Kidney epithelial cell (primary cell): Measurements from ENCODE around the gene PLBD1. TPM values are rescaled to one million over a fixed set of nuclear protein-coding genes. Genes with fewer than 3 reads are reported as not detected.

ENCODE experiments used
- DNase-seq: peaks from one replicate; pipeline ENCODE4 v3.0.0-alpha.2; 2010; ENCODE audit warnings: low read depth
- H3K27me3 ChIP-seq: 2 replicates; pipeline ENCODE4 v1.6.0; 2011; ENCODE audit warnings: low read length; ENCODE audit not compliant: control insufficient read depth, insufficient read depth
- H3K36me3 ChIP-seq: 2 replicates; pipeline ENCODE4 v1.5.1; 2011; ENCODE audit warnings: low read length; ENCODE audit not compliant: control insufficient read depth, insufficient read depth
- H3K4me3 ChIP-seq: 2 replicates; pipeline ENCODE4 v1.5.1; 2011; ENCODE audit warnings: low read depth, mild to moderate bottlenecking, control low read depth, low read length
- CTCF ChIP-seq: IDR thresholded peaks from 2 replicates; pipeline ENCODE4 v1.5.1; 2011; ENCODE audit warnings: mild to moderate bottlenecking, moderate library complexity, low read length, control low read depth, inconsistent platforms; ENCODE audit not compliant: insufficient read depth, poor library complexity, severe bottlenecking
- total RNA-seq: library from RNA; depleted of rRNA; stranded (reverse); fragments of >200 nt; gene quantifications from 2 replicates; pipeline ENCODE4 v1.2.3, GENCODE V29; 2015

PLBD1 gene
- total RNA-seq, 1 donor from 2014 or later, result 6.6 TPM

DNA sequence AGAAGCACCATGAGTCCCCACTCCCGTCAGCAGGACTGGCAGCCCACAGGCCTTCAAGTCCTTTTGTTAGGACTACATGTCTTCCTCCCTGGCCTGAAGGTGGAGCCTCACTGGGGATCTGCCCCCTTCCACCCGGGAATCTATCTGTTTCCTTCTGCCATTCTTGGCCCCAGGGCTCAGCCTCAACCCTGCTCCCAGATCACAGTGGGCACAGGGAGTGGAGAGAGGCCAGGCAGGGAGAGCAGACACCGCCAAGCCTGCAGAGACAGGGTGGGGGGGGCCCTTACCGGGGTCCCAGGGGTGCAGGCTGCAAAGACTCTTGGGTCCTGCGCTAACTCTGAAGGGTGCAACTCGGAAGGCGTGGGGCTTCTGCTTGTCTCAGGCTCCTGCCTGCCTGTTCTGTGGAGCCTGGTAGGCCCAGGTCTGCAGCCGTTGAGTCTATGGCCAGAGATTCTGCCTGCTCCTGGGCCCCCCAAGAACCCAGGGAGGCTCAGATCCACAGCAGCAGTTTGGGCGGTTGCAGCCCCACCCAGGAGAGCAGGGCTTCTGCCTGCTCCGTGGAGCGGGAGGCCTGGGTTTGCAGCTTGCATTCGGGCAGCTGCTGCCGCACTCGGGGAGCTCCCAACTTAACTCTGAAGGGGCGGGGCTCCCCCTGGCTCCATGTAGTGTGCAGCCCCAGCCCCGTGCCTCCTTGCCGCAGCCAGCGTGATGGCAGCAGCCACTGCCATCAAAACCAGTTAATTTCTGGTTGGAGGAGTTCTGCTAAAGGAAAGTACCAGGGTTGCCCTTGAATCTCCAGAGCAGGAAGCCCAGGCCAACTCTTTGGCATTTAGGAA is 21.7 kb upstream of the PLBD1 start:
- no peak for TF ChIP-seq CTCF
- no peak overlapping the region for H3K4me3 ChIP-seq
- H3K27me3 ChIP-seq, result no peaks in the 10 kb centered on the region
- no peak for DNase-seq
- no peaks in the 10 kb centered on the region for H3K36me3 ChIP-seq

DNA sequence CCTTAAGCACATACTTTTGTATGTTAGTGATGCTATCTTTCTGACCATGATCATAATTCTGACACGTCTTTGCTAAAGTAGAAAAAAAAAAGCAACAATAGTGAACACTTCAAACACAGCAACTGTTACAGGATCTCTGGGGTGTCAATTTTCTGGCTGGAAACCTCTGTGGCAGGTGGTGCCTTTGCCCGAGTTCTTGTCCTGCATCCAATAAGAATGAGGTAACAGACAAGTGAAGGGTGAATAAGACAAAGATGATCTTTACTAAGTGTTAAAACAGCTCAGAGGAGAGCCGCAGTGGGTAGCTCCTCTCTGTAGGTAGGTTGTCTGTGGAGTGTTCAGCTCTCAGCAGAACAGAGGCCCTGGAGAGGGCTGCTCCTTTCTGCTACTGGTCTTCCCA is 20.9 kb upstream of the PLBD1 start:
- Histone ChIP-seq H3K27me3 (no peaks in the 10 kb centered on the region), H3K4me3 (no peak overlapping the region), H3K36me3 (no peaks in the 10 kb centered on the region)
- no peak for TF ChIP-seq CTCF
- DNase-seq, result no peak

DNA sequence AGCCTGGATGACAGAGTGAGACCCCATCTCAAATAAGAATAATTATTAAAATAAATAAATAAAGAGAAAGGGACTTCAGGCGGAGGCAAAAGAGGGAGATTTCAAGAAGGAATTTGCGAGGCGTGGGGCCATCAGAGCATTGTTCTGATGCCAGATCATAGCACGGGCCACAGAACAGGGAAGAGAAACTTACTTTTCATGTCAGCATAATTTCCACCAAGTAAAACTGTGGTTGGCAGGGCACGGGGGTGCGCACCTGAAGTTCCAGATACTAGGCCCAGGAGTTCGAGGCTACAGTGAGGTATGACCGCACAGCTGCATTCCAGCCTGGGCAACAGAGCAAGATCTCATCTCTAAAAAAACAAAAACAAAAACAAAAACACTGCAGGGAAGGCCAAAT is 11.0 kb upstream of the PLBD1 start:
- DNase-seq, result no peak
- no peak for TF ChIP-seq CTCF
- Histone ChIP-seq H3K4me3 (no peak overlapping the region), H3K27me3 (no peaks in the 10 kb centered on the region), H3K36me3 (no peaks in the 10 kb centered on the region)

DNA sequence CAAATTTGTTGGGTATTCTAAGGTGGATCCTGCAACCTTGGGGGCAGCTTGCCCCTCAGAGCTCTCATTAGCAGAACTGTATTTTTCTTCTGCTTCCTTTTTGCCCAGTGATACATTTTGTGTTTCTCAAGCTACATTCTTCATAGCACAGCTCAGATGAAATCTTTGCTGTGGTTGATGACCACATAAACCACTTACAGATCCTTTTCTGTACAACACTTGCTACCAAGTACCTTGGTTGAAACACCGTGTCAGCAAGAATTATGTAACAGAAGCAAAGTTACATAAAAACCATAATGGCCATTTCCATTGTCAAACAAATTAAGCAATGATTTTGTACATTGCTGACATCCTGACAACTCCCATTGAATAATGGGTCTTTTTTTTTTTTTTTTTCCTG is 9.7 kb upstream of the PLBD1 start:
- TF ChIP-seq CTCF, result no peak
- H3K27me3 ChIP-seq, result no peaks in the 10 kb centered on the region
- no peaks in the 10 kb centered on the region for H3K36me3 ChIP-seq
- no peak overlapping the region for H3K4me3 ChIP-seq
- DNase-seq, result peak; percentile 35

- H3K27me3 ChIP-seq, result no peaks in the 10 kb centered on the region
- no peak for TF ChIP-seq CTCF
- no peak overlapping the region for H3K4me3 ChIP-seq
- no peak for DNase-seq
- H3K36me3 ChIP-seq, result no peaks in the 10 kb centered on the region
These were observed 9.2 kb upstream of the PLBD1 start for GRCh38 chr12:14576896-14577295.

GRCh38 chr12:14575585-14575984 is 7.9 kb upstream of the PLBD1 start:
- no peak overlapping the region for H3K4me3 ChIP-seq
- TF ChIP-seq CTCF, result no peak
- H3K36me3 ChIP-seq, result no peaks in the 10 kb centered on the region
- no peaks in the 10 kb centered on the region for H3K27me3 ChIP-seq
- no peak for DNase-seq
